ENCODE data around the gene MRTFA. TPM values are rescaled to one million over a fixed set of nuclear protein-coding genes. Genes with fewer than 3 reads are reported as not detected.

The MRTFA gene
- total RNA-seq, 4 donors from 2014 or later = 59.7 to 163 (median 111) TPM

- intact Hi-C loops (cut with DNase I; ENCODE audit: low total_unique reads) = no loop called here
- 91 to 93% methylated on average over 8 of the region's 8 CpGs for WGBS, 2 donors
- no peak for TF ChIP-seq CTCF (IDR thresholded peaks at IDR 0.05)
- TF ChIP-seq POLR2A (IDR thresholded peaks at IDR 0.05) = no peak
- H3K4me3 ChIP-seq (ENCODE audit: low read depth, poor library complexity, severe bottlenecking) = no peak overlapping the region
- peak in 1 of 2 donors; percentile 21 for DNase-seq (ENCODE audit: low spot score in 2 of 2)
Observed at GRCh38 chr22:40401981-40402406, 234.5 kb downstream of the MRTFA start.

- WGBS, 2 donors = 92 to 94% methylated on average over 4 of the region's 4 CpGs
- H3K4me3 ChIP-seq (ENCODE audit: low read depth, poor library complexity, severe bottlenecking) = no peak overlapping the region
- DNase-seq (ENCODE audit: low spot score in 2 of 2) = peak in 1 of 2 donors; percentile 46
- no peak for TF ChIP-seq CTCF (IDR thresholded peaks at IDR 0.05)
- TF ChIP-seq POLR2A (IDR thresholded peaks at IDR 0.05) = no peak
- intact Hi-C loops (cut with DNase I; ENCODE audit: low total_unique reads) = no loop called here
Observed at GRCh38 chr22:40401532-40401931, 235.0 kb downstream of the MRTFA start.

- DNase-seq (ENCODE audit: low spot score in 2 of 2) = peak in 1 of 2 donors; percentile 87
- intact Hi-C loops (cut with DNase I; ENCODE audit: low total_unique reads) = no loop called here
- TF ChIP-seq POLR2A (IDR thresholded peaks at IDR 0.05) (no peak), CTCF (IDR thresholded peaks at IDR 0.05) (no peak)
- WGBS, 2 donors = 83 to 90% methylated on average over 15 of the region's 15 CpGs
- no peak overlapping the region for H3K4me3 ChIP-seq (ENCODE audit: low read depth, poor library complexity, severe bottlenecking)
Observed at GRCh38 chr22:40400159-40400558, 236.4 kb downstream of the MRTFA start.

GRCh38 chr22:40399621-40400020, 236.9 kb downstream of the MRTFA start:
- no peak for DNase-seq (ENCODE audit: low spot score in 2 of 2)
- WGBS, 2 donors = 66 to 79% methylated on average over 2 of the region's 2 CpGs
- intact Hi-C loops (cut with DNase I; ENCODE audit: low total_unique reads) = no loop called here
- no peak for TF ChIP-seq POLR2A (IDR thresholded peaks at IDR 0.05)
- TF ChIP-seq CTCF (IDR thresholded peaks at IDR 0.05) = no peak
- no peak overlapping the region for H3K4me3 ChIP-seq (ENCODE audit: low read depth, poor library complexity, severe bottlenecking)

GRCh38 chr22:40397396-40397795, 239.1 kb downstream of the MRTFA start:
- 60 to 62% methylated on average over 1 of the region's 1 CpG for WGBS, 2 donors
- peak in 1 of 2 donors; percentile 61 for DNase-seq (ENCODE audit: low spot score in 2 of 2)
- intact Hi-C loops (cut with DNase I; ENCODE audit: low total_unique reads) = no loop called here
- no peak overlapping the region for H3K4me3 ChIP-seq (ENCODE audit: low read depth, poor library complexity, severe bottlenecking)
- no peak for TF ChIP-seq CTCF (IDR thresholded peaks at IDR 0.05)
- TF ChIP-seq POLR2A (IDR thresholded peaks at IDR 0.05) = no peak

GRCh38 chr22:40396882-40397281, 239.6 kb downstream of the MRTFA start:
- no peak for TF ChIP-seq CTCF (IDR thresholded peaks at IDR 0.05)
- TF ChIP-seq POLR2A (IDR thresholded peaks at IDR 0.05) = no peak
- intact Hi-C loops (cut with DNase I; ENCODE audit: low total_unique reads) = no loop called here
- peak in 1 of 2 donors; percentile 70 for DNase-seq (ENCODE audit: low spot score in 2 of 2)
- no peak overlapping the region for H3K4me3 ChIP-seq (ENCODE audit: low read depth, poor library complexity, severe bottlenecking)
- 17 to 20% methylated on average over 4 of the region's 4 CpGs for WGBS, 2 donors

Data from lower leg skin (tissue), 4 donors.